ENCODE data around the gene MUS81. TPM values are rescaled to one million over a fixed set of nuclear protein-coding genes. Genes with fewer than 3 reads are reported as not detected.
A peak's percentile ranks its signal among the peaks of the same experiment; 100 is the strongest.

MUS81 gene
- polyA plus RNA-seq, 2 of the 4 experiments (the other 2 are of a cell fraction), result 27.8 to 33.4 TPM

- ATAC-seq, result no peak
Measured at GRCh38 chr11:65907878-65908277, 47.6 kb downstream of the MUS81 start.

DNA sequence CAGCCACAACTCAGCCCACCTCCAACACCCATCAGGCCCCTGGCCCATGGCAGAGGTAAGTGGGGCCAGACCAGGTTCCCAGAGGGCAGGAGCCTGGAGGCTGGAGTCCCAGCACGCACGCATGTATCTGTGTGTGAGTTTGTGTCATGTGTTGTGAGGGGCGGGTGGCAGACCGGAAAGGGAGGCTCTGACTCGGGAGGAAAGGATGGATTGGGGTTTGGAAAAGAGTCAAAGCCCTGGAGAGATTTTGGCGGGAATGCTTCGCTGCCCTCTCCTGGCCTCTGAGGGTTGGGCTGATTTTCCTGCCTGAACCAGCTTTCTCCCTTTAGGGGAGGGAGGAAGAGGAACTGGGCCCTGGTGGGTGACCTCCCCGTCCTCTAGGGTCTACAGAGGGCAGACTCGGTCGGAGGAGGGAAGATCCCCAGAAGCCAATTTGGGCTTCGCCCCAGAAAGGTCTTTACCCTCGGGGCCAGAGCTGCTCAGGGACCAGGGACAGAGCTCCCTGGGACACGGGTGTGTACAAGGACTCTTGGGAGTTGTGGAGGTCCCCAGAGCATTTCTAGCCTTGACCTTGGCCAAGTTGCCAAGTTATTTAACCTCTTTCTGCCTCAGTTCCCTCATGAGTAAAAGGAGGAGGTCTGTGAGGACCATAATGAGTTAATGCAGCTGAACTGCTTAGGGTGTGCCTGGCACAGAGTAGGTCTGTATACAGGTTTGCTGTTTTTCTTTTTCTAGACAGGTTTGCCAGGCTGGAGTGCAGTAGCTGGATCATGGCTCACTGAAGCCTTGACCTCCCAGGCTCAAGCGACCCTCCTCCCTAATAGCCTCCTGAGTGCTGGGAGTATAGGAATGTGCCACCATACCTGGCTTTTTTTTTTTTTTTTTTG is 51.7 kb downstream of the MUS81 start:
- Histone ChIP-seq H3K4me1 (peaks cover 61% of the 10 kb centered on the region), H3K4me3 (no peak overlapping the region), H3K27ac (peak overlapping the region; percentile 51 to 100), H3K4me2 (peak overlapping the region; percentile 65), H3K9me3 (no peaks in the 10 kb centered on the region)
- ChIA-PET CTCF (interaction anchor here (0.6 to 31.6 kb wide), 11 partner anchors 10 to 132 kb away, joined by 3 to 618 read pairs (median 4); partner anchors contain the start of genes CCDC85B, FIBP and FOSL1), POLR2A (interaction anchor here (0.6 to 2.0 kb wide), 6 partner anchors 10 to 248 kb away, joined by 3 to 13 read pairs (median 3); partner anchors contain the start of genes CCDC85B, FIBP and FOSL1)
- FAIRE-seq (no peak), DNase-seq (ENCODE audit: low read depth in 1 of 2, low spot score in 1 of 2) (peak; percentile 68 to 79), ATAC-seq (peak; percentile 7 to 24; a peak in 3 of 6 replicates)
- 26% methylated on average over 12 of the region's 14 CpGs for WGBS (ENCODE audit: missing lambda C conversion rate)
- no peak for TF ChIP-seq CEBPB (IDR thresholded peaks at IDR 0.05)
- no peak for TF ChIP-seq CHD2 (IDR thresholded peaks at IDR 0.05; ENCODE audit: low read length, partially characterized antibody)
- no peak for TF ChIP-seq JUNB (IDR thresholded peaks at IDR 0.05)
- no peak for TF ChIP-seq ZNF302 (CRISPR knock-in tag; IDR thresholded peaks at IDR 0.05)
- peak; percentile 47; the same call in 1 of the 3 replicates for TF ChIP-seq SMC3 (IDR thresholded peaks at IDR 0.05)
- no peak; the same call in 1 of the 2 replicates for TF ChIP-seq FOXS1 (CRISPR knock-in tag; IDR thresholded peaks at IDR 0.05)
- TF ChIP-seq MYC (IDR thresholded peaks at IDR 0.05; ENCODE audit: borderline replicate concordance, low read length), result 0 out of 2 replicates have a peak, but pooled peaks have one; percentile 31
- no peak for TF ChIP-seq ZFP36 (IDR thresholded peaks at IDR 0.05; ENCODE audit: borderline replicate concordance, partially characterized antibody)
- no peak for TF ChIP-seq CHD4 (IDR thresholded peaks at IDR 0.05; ENCODE audit: borderline replicate concordance)
- TF ChIP-seq HDAC2 (IDR thresholded peaks at IDR 0.05), result no peak
- TF ChIP-seq MAZ (IDR thresholded peaks at IDR 0.05; ENCODE audit: borderline replicate concordance, low read depth, low read length), result no peak
- TF ChIP-seq POLR2A (IDR thresholded peaks at IDR 0.05; ENCODE audit: low read length), result no peak
- TF ChIP-seq EHMT2 (IDR thresholded peaks at IDR 0.05; ENCODE audit: low read depth), result no peak
- TF ChIP-seq, protein P1, sequence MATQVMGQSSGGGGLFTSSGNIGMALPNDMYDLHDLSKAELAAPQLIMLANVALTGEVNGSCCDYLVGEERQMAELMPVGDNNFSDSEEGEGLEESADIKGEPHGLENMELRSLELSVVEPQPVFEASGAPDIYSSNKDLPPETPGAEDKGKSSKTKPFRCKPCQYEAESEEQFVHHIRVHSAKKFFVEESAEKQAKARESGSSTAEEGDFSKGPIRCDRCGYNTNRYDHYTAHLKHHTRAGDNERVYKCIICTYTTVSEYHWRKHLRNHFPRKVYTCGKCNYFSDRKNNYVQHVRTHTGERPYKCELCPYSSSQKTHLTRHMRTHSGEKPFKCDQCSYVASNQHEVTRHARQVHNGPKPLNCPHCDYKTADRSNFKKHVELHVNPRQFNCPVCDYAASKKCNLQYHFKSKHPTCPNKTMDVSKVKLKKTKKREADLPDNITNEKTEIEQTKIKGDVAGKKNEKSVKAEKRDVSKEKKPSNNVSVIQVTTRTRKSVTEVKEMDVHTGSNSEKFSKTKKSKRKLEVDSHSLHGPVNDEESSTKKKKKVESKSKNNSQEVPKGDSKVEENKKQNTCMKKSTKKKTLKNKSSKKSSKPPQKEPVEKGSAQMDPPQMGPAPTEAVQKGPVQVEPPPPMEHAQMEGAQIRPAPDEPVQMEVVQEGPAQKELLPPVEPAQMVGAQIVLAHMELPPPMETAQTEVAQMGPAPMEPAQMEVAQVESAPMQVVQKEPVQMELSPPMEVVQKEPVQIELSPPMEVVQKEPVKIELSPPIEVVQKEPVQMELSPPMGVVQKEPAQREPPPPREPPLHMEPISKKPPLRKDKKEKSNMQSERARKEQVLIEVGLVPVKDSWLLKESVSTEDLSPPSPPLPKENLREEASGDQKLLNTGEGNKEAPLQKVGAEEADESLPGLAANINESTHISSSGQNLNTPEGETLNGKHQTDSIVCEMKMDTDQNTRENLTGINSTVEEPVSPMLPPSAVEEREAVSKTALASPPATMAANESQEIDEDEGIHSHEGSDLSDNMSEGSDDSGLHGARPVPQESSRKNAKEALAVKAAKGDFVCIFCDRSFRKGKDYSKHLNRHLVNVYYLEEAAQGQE (IDR thresholded peaks at IDR 0.05), result no peak
- no peak for TF ChIP-seq RARB (CRISPR knock-in tag; IDR thresholded peaks at IDR 0.05)
- TF ChIP-seq HOXA7 (CRISPR knock-in tag; IDR thresholded peaks at IDR 0.05), result no peak
- TF ChIP-seq, protein P2, sequence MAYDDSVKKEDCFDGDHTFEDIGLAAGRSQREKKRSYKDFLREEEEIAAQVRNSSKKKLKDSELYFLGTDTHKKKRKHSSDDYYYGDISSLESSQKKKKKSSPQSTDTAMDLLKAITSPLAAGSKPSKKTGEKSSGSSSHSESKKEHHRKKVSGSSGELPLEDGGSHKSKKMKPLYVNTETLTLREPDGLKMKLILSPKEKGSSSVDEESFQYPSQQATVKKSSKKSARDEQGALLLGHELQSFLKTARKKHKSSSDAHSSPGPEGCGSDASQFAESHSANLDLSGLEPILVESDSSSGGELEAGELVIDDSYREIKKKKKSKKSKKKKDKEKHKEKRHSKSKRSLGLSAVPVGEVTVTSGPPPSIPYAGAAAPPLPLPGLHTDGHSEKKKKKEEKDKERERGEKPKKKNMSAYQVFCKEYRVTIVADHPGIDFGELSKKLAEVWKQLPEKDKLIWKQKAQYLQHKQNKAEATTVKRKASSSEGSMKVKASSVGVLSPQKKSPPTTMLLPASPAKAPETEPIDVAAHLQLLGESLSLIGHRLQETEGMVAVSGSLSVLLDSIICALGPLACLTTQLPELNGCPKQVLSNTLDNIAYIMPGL (CRISPR knock-in tag; IDR thresholded peaks at IDR 0.05; ENCODE audit: borderline replicate concordance), result no peak
- TF ChIP-seq HOXB5 (CRISPR knock-in tag; IDR thresholded peaks at IDR 0.05), result 0 out of 2 replicates have a peak, but pooled peaks have one; percentile 25
- no peak for TF ChIP-seq CBX8 (IDR thresholded peaks at IDR 0.05)
- TF ChIP-seq NPAS2 (CRISPR knock-in tag; IDR thresholded peaks at IDR 0.05; ENCODE audit: borderline replicate concordance), result no peak
- TF ChIP-seq TP53 (CRISPR knock-in tag; IDR thresholded peaks at IDR 0.05), result no peak
- TF ChIP-seq RCOR1 (IDR thresholded peaks at IDR 0.05; ENCODE audit: low read depth, low read length), result no peak
- TF ChIP-seq ATOH8 (CRISPR knock-in tag; IDR thresholded peaks at IDR 0.05; ENCODE audit: low read depth), result peak; percentile 63; the same call in 1 of the 2 replicates
- peak; percentile 91 for TF ChIP-seq MAX (IDR thresholded peaks at IDR 0.05)
- TF ChIP-seq CTCF (IDR thresholded peaks at IDR 0.05), result peak; percentile 43; the same call in 2 of the 3 replicates
- no peak for TF ChIP-seq NR3C1 (IDR thresholded peaks at IDR 0.05)

More at GRCh38 chr11:65907878-65908277, 47.6 kb downstream of the MUS81 start:
- Histone ChIP-seq H3K4me2 (no peak overlapping the region), H3K9me3 (no peaks in the 10 kb centered on the region), H3K4me3 (no peak overlapping the region), H3K27ac (no peak overlapping the region), H3K4me1 (peaks cover 39% of the 10 kb centered on the region)
- ChIA-PET POLR2A (interaction anchor here (1.0 kb wide), 1 partner anchor 7 kb away, joined by 3 read pairs; no protein-coding TSS in a partner anchor), CTCF (interaction anchor here (31.6 kb wide), 1 partner anchor 14 kb away, joined by 618 read pairs; the partner anchor contains the start of genes CCDC85B, FIBP and FOSL1)
- TF ChIP-seq RNF2 (IDR thresholded peaks at IDR 0.05; ENCODE audit: borderline replicate concordance, low read depth), result no peak
- TF ChIP-seq ZC3H11A (IDR thresholded peaks at IDR 0.05), result no peak
- TF ChIP-seq ZFP36 (IDR thresholded peaks at IDR 0.05; ENCODE audit: borderline replicate concordance, partially characterized antibody), result peak; percentile 22
- TF ChIP-seq MYC (IDR thresholded peaks at IDR 0.05; ENCODE audit: borderline replicate concordance, low read length), result no peak
- 88% methylated on average over 6 of the region's 6 CpGs for WGBS (ENCODE audit: missing lambda C conversion rate)
- DNase-seq (ENCODE audit: low read depth in 1 of 2, low spot score in 1 of 2), result no peak
- no peak for FAIRE-seq
